GM10248 (cell line): ENCODE results near the gene RAP1GAP.

Experiments
- CTCF ChIA-PET: fragments of 300-600 bp; sonication (Branson Sonifier 250); formaldehyde crosslinking; extraction: SDS; loops from one replicate; lab custom pipeline; 2021; ENCODE audit warnings: antibody characterized with exemption; lab: Yijun Ruan, JAX
- POLR2A ChIA-PET: fragments of 350-650 bp; sonication (Branson Sonifier 250); formaldehyde crosslinking; extraction: SDS; loops from one replicate; lab custom pipeline; 2020; ENCODE audit warnings: antibody characterized with exemption; lab: Yijun Ruan, JAX
- DNase-seq: peaks from one replicate; pipeline ENCODE4 v3.0.0; 2012; ENCODE audit errors: extremely low spot score
- CTCF ChIP-seq: IDR thresholded peaks from 2 replicates; pipeline ENCODE4 v1.5.1; 2012; ENCODE audit warnings: mild to moderate bottlenecking, low read depth; ENCODE audit errors: extremely low read depth, missing control alignments, control extremely low read depth

RAP1GAP gene

GRCh38 chr1:21626921-21627339 lies 42.2 kb downstream of the RAP1GAP start:
- POLR2A ChIA-PET = no interaction called here
- DNase-seq = no peak
- TF ChIP-seq CTCF = no peak
- CTCF ChIA-PET = no interaction called here

GRCh38 chr1:21625390-21626190 lies 43.6 kb downstream of the RAP1GAP start:
- DNase-seq = no peak
- ChIA-PET POLR2A (no interaction called here), CTCF (interaction anchor here (1.0 to 1.5 kb wide), 3 partner anchors 10 to 30 kb away, joined by 3 to 4 read pairs (median 3); no protein-coding TSS in a partner anchor)
- TF ChIP-seq CTCF = no peak

GRCh38 chr1:21624571-21625389 lies 44.4 kb downstream of the RAP1GAP start:
- DNase-seq = no peak
- ChIA-PET POLR2A (no interaction called here), CTCF (interaction anchor here (1.0 to 1.5 kb wide), 3 partner anchors 9 to 29 kb away, joined by 3 to 4 read pairs (median 3); no protein-coding TSS in a partner anchor)
- TF ChIP-seq CTCF = no peak

DNA sequence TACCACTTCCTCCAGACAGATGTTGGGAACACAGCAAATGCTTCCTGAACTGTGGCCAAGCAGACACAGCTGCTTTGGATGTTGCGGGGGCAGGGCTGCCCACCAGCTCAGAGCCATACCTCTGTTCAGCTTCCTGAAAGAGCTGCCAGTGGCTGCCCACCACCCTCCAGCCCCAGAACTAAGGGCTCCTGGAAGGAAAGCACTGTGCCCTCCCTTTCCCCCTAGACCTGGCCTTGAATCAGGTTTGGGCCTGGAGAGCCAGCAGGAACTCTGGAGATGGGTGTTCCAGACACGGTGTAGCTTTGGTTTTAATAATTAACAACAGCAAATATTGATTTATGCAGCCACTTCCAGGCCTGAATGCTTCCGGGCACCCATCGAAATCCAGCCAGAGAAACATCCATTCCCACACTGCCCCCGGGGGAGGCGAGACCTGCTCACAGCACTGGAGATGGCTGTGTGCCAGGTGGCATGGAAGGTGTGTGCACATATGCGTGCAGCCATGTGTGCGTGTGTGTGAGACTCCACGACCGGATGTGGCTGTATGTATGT lies 45.7 kb downstream of the RAP1GAP start:
- ChIA-PET CTCF (no interaction called here), POLR2A (no interaction called here)
- no peak for TF ChIP-seq CTCF
- DNase-seq = no peak

DNA sequence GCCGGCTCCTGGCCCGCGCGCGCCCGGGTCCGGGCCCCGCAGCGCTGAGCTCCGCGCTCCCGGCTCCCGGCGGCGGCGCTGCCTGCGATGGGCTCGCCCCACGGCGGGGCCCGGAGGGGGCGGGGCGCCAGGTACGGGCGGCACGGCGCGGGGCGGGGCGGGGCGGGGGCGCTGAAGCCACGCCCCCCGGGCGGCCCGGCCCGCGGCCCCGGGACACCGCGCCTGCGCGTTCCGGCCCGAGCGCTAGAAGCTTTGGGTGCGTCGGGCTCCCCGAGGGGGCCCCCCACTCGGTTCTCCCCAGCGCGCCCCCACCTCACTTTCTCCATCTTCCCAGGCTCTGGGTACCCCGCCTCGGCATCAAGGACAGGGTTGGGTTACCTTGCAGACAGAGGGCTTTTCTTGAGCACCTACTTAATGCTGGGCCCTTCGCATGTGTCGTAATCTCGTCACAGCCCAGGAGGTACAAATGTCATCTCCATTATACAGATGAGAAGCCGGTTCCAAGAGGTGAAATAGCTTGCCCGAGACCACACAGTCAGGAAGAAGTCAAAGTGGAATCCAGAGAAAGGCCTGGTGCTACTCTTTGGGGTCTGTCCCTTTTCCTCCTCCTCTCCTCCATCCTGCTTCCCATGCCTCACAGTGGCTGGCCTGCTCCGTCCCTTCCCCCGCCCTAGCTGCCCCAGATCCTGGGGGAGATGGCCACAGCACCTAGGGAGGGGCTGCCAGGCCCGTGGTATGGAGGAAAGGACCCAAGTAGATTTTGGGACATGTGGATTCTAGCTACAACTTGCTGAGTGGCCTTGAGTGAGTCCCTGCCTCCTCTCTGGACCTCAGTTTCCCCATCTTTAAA lies 46.5 kb downstream of the RAP1GAP start:
- POLR2A ChIA-PET = no interaction called here
- CTCF ChIA-PET = no interaction called here
- DNase-seq = peak; percentile 71
- TF ChIP-seq CTCF = no peak
